DOHH2 (cell line): ENCODE measurements around the gene PRKAR1B.

Experiments
- H3F3A ChIP-seq: fragments of 200-600 bp; sonication (generic), shearing (Covaris generic); 2 replicates; pipeline ENCODE4 v1.6.0; 2016; ENCODE audit warnings: antibody characterized with exemption, mild to moderate bottlenecking; ENCODE audit not compliant: control insufficient read depth, insufficient read depth
- H3K27ac ChIP-seq: fragments of 200-600 bp; sonication (generic); 2 replicates; pipeline ENCODE4 v1.5.1; 2014; ENCODE audit warnings: low read depth, mild to moderate bottlenecking, low read length, moderate library complexity
- H3K27me3 ChIP-seq: fragments of 200-600 bp; sonication (generic); 2 replicates; pipeline ENCODE4 v1.6.1; 2014; ENCODE audit warnings: mild to moderate bottlenecking, low read length, mixed read lengths; ENCODE audit not compliant: control insufficient read depth
- H3K36me3 ChIP-seq: fragments of 200-600 bp; sonication (generic); 2 replicates; pipeline ENCODE4 v1.6.1; 2014; ENCODE audit warnings: mild to moderate bottlenecking, low read length, moderate library complexity, mixed read lengths; ENCODE audit not compliant: control insufficient read depth
- H3K4me1 ChIP-seq: fragments of 200-600 bp; sonication (generic); 2 replicates; pipeline ENCODE4 v1.6.1; 2014; ENCODE audit warnings: mild to moderate bottlenecking, low read length, mixed read lengths; ENCODE audit not compliant: control insufficient read depth
- H3K4me2 ChIP-seq: fragments of 200-600 bp; sonication (generic); 2 replicates; pipeline ENCODE4 v1.6.0; 2014; ENCODE audit warnings: mild to moderate bottlenecking, low read length, moderate library complexity
- H3K4me3 ChIP-seq: fragments of 200-600 bp; sonication (generic); 2 replicates; pipeline ENCODE4 v1.5.1; 2014; ENCODE audit warnings: mild to moderate bottlenecking, low read length, mixed read lengths
- H3K79me2 ChIP-seq: fragments of 200-600 bp; sonication (generic); 2 replicates; pipeline ENCODE4 v1.6.1; 2014; ENCODE audit warnings: mild to moderate bottlenecking, low read length, mixed read lengths; ENCODE audit not compliant: control insufficient read depth
- H3K9me2 ChIP-seq: fragments of 200-600 bp; sonication (generic); replicated peaks from 2 replicates; pipeline ENCODE4 v1.6.1; 2014; ENCODE audit warnings: mild to moderate bottlenecking, low read length, mixed read lengths; ENCODE audit not compliant: control insufficient read depth
- H3K9me3 ChIP-seq: fragments of 200-600 bp; sonication (generic); 2 replicates; pipeline ENCODE4 v1.6.1; 2014; ENCODE audit warnings: antibody characterized with exemption, low read length, mixed read lengths; ENCODE audit not compliant: control insufficient read depth, insufficient read depth
- H4K20me1 ChIP-seq: fragments of 200-600 bp; sonication (generic); 2 replicates; pipeline ENCODE4 v1.6.0; 2014; ENCODE audit warnings: low read depth, mild to moderate bottlenecking, antibody characterized with exemption, low read length, moderate library complexity; ENCODE audit not compliant: control insufficient read depth, insufficient read depth
- CTCF ChIP-seq: fragments of 200-600 bp; sonication (generic); IDR thresholded peaks from one replicate; pipeline ENCODE4 v1.5.1; 2014; ENCODE audit warnings: antibody characterized with exemption, mild to moderate bottlenecking, low read depth, low read length; ENCODE audit not compliant: poor library complexity, severe bottlenecking
- EZH2phosphoT487 ChIP-seq: fragments of 200-600 bp; sonication (generic); IDR thresholded peaks from 2 replicates; pipeline ENCODE4 v1.6.1; 2017; ENCODE audit warnings: borderline replicate concordance, mild to moderate bottlenecking, antibody characterized with exemption, low read length, moderate library complexity, mixed read lengths

Gene PRKAR1B

GRCh38 chr7:514651-515598 lies 212.2 kb downstream of the PRKAR1B start:
- H3K4me2 ChIP-seq = no peak overlapping the region
- H3K27me3 ChIP-seq = peaks cover 17% of the 10 kb centered on the region
- H3K9me3 ChIP-seq = no peaks in the 10 kb centered on the region
- no peaks in the 10 kb centered on the region for H3K9me2 ChIP-seq
- no peaks in the 10 kb centered on the region for H3K36me3 ChIP-seq
- no peak overlapping the region for H3K4me3 ChIP-seq
- no peaks in the 10 kb centered on the region for H3F3A ChIP-seq
- no peaks in the 10 kb centered on the region for H4K20me1 ChIP-seq
- no peaks in the 10 kb centered on the region for H3K4me1 ChIP-seq
- no peak overlapping the region for H3K27ac ChIP-seq
- TF ChIP-seq EZH2phosphoT487 (no peak), CTCF (no peak)
- no peaks in the 10 kb centered on the region for H3K79me2 ChIP-seq

GRCh38 chr7:514242-514641 lies 212.8 kb downstream of the PRKAR1B start:
- Histone ChIP-seq H3K4me1 (no peaks in the 10 kb centered on the region), H3K9me2 (no peaks in the 10 kb centered on the region), H3F3A (no peaks in the 10 kb centered on the region), H3K79me2 (no peaks in the 10 kb centered on the region), H3K27ac (no peak overlapping the region), H3K9me3 (no peaks in the 10 kb centered on the region), H3K4me2 (no peak overlapping the region), H3K27me3 (peaks cover 16% of the 10 kb centered on the region), H3K36me3 (no peaks in the 10 kb centered on the region), H4K20me1 (no peaks in the 10 kb centered on the region), H3K4me3 (no peak overlapping the region)
- no peak for TF ChIP-seq CTCF
- TF ChIP-seq EZH2phosphoT487 = no peak

GRCh38 chr7:513521-514166 lies 213.4 kb downstream of the PRKAR1B start:
- H3K9me2 ChIP-seq = no peaks in the 10 kb centered on the region
- TF ChIP-seq EZH2phosphoT487 (no peak), CTCF (no peak)
- peaks cover 13% of the 10 kb centered on the region for H3K27me3 ChIP-seq
- H3K4me3 ChIP-seq = no peak overlapping the region
- H3K79me2 ChIP-seq = no peaks in the 10 kb centered on the region
- no peaks in the 10 kb centered on the region for H4K20me1 ChIP-seq
- H3K27ac ChIP-seq = no peak overlapping the region
- H3K4me1 ChIP-seq = no peaks in the 10 kb centered on the region
- H3F3A ChIP-seq = no peaks in the 10 kb centered on the region
- H3K4me2 ChIP-seq = no peak overlapping the region
- H3K36me3 ChIP-seq = no peaks in the 10 kb centered on the region
- H3K9me3 ChIP-seq = no peaks in the 10 kb centered on the region
